Measurements from ENCODE around the gene MED12. TPM values are rescaled to one million over a fixed set of nuclear protein-coding genes. Genes with fewer than 3 reads are reported as not detected.

The MED12 gene
- total RNA-seq, 2 experiments from 2014 or later = 49.2 to 52.0 TPM

DNA sequence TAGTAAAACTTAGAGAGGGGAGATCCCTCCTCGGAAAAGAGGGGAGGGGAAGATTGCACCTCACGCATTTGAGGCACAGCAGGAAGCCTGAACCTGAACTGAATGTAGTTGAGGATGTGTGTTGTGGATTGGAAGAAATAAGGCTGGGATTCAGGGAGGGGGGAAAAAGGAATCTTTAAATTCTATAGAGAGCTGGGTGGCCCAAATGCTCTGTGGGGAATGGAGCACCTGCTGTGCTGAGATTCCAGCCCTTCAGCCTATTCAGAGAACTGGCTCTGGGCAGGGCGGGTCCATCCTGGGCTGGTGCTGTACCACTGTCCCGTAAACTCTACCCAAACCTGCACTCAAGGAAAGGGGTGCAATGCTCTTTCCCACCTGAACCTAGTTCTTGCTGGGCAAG, 18.7 kb upstream of the MED12 start:
- ChIA-PET POLR2A (interaction anchor here (1.0 to 5.0 kb wide), 4 partner anchors 9 to 22 kb away, joined by 3 to 43 read pairs (median 6); partner anchors contain the start of genes IL2RG and MED12), CTCF (interaction anchor here (0.8 to 4.8 kb wide), 9 partner anchors 11 to 83 kb away, joined by 3 to 62 read pairs (median 6); partner anchors contain the start of gene MED12)
- H3K27ac Mint-ChIP-seq = peak overlapping the region; percentile 21
- no peak overlapping the region for H3K4me3 Mint-ChIP-seq
- no peak for ATAC-seq
- peaks cover 10% of the 10 kb centered on the region for H3K36me3 Mint-ChIP-seq (ENCODE audit: low read depth)
- DNase-seq = no peak
- TF ChIP-seq, protein P1, sequence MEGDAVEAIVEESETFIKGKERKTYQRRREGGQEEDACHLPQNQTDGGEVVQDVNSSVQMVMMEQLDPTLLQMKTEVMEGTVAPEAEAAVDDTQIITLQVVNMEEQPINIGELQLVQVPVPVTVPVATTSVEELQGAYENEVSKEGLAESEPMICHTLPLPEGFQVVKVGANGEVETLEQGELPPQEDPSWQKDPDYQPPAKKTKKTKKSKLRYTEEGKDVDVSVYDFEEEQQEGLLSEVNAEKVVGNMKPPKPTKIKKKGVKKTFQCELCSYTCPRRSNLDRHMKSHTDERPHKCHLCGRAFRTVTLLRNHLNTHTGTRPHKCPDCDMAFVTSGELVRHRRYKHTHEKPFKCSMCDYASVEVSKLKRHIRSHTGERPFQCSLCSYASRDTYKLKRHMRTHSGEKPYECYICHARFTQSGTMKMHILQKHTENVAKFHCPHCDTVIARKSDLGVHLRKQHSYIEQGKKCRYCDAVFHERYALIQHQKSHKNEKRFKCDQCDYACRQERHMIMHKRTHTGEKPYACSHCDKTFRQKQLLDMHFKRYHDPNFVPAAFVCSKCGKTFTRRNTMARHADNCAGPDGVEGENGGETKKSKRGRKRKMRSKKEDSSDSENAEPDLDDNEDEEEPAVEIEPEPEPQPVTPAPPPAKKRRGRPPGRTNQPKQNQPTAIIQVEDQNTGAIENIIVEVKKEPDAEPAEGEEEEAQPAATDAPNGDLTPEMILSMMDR (IDR thresholded peaks at IDR 0.05) = no peak
- H3K4me1 Mint-ChIP-seq (ENCODE audit: low read depth) = peaks cover 63% of the 10 kb centered on the region
- H3K9me3 Mint-ChIP-seq = no peaks in the 10 kb centered on the region
- no peaks in the 10 kb centered on the region for H3K27me3 Mint-ChIP-seq
- intact Hi-C loops (cut with micrococcal nuclease) = loop anchor here (5.0 to 10.0 kb wide), 3 partner anchors 83 to 435 kb away; partner anchors contain the start of genes OGT and ZMYM3

DNA sequence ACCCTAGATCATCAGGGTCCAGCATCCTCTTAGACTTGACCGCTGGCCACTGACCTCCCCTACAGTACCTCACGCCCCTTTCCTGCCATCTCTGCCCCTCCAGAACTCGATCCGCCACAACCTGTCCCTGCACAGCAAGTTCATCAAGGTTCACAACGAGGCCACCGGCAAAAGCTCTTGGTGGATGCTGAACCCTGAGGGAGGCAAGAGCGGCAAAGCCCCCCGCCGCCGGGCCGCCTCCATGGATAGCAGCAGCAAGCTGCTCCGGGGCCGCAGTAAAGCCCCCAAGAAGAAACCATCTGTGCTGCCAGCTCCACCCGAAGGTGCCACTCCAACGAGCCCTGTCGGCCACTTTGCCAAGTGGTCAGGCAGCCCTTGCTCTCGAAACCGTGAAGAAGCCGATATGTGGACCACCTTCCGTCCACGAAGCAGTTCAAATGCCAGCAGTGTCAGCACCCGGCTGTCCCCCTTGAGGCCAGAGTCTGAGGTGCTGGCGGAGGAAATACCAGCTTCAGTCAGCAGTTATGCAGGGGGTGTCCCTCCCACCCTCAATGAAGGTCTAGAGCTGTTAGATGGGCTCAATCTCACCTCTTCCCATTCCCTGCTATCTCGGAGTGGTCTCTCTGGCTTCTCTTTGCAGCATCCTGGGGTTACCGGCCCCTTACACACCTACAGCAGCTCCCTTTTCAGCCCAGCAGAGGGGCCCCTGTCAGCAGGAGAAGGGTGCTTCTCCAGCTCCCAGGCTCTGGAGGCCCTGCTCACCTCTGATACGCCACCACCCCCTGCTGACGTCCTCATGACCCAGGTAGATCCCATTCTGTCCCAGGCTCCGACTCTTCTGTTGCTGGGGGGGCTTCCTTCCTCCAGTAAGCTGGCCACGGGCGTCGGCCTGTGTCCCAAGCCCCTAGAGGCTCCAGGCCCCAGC, 17.6 kb upstream of the MED12 start:
- Mint-ChIP-seq H3K27me3 (no peaks in the 10 kb centered on the region), H3K4me3 (no peak overlapping the region), H3K4me1 (ENCODE audit: low read depth) (peaks cover 63% of the 10 kb centered on the region), H3K27ac (no peak overlapping the region), H3K36me3 (ENCODE audit: low read depth) (peaks cover 17% of the 10 kb centered on the region), H3K9me3 (no peaks in the 10 kb centered on the region)
- DNase-seq = peak; percentile 42
- POLR2A ChIA-PET = interaction anchor here (0.9 to 5.0 kb wide), 9 partner anchors 11 to 101 kb away, joined by 3 to 43 read pairs (median 3); partner anchors contain the start of gene IL2RG
- intact Hi-C loops (cut with micrococcal nuclease) = loop anchor here (10.0 kb wide), 2 partner anchors 154 to 434 kb away; partner anchors contain the start of genes OGT and ZMYM3
- ATAC-seq = peak; percentile 38
- TF ChIP-seq, protein P1 (IDR thresholded peaks at IDR 0.05) = peak; percentile 39
- CTCF ChIA-PET = interaction anchor here (0.8 to 4.8 kb wide), 13 partner anchors 9 to 130 kb away, joined by 3 to 62 read pairs (median 6); partner anchors contain the start of genes IL2RG and MED12

DNA sequence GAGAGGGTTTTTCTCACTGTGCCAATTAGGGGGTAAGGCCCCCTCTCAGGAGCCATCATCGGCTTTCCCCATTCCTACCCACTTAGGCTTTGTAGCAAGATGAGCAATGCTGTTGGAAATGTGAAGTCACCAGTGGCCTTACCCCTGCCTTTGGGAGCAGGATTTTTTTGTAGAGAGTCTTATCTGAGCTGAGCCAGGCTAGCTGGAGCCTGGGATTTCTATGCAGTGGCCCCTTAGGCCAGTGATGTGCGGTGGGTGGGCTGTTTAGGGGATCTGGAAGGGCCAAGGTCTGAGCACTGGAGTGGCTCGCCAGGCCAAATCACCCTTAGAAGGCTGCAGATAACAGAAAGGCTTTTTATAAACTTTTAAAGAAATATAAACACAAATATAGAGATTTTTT, 16.1 kb upstream of the MED12 start:
- Mint-ChIP-seq H3K4me3 (no peak overlapping the region), H3K4me1 (ENCODE audit: low read depth) (peaks cover 75% of the 10 kb centered on the region), H3K27me3 (no peaks in the 10 kb centered on the region), H3K27ac (peak overlapping the region; percentile 87), H3K9me3 (no peaks in the 10 kb centered on the region), H3K36me3 (ENCODE audit: low read depth) (peaks cover 29% of the 10 kb centered on the region)
- ATAC-seq (no peak), DNase-seq (no peak)
- intact Hi-C loops (cut with micrococcal nuclease) = loop anchor here (10.0 kb wide), 2 partner anchors 153 to 433 kb away; partner anchors contain the start of genes OGT and ZMYM3
- CTCF ChIA-PET = interaction anchor here (0.6 to 4.8 kb wide), 6 partner anchors 10 to 78 kb away, joined by 3 to 62 read pairs (median 3); partner anchors contain the start of gene MED12
- TF ChIP-seq, protein P1 (IDR thresholded peaks at IDR 0.05) = no peak
- POLR2A ChIA-PET = interaction anchor here (1.2 to 5.0 kb wide), 4 partner anchors 9 to 34 kb away, joined by 3 to 43 read pairs (median 6); partner anchors contain the start of genes IL2RG, MED12 and SNX12

DNA sequence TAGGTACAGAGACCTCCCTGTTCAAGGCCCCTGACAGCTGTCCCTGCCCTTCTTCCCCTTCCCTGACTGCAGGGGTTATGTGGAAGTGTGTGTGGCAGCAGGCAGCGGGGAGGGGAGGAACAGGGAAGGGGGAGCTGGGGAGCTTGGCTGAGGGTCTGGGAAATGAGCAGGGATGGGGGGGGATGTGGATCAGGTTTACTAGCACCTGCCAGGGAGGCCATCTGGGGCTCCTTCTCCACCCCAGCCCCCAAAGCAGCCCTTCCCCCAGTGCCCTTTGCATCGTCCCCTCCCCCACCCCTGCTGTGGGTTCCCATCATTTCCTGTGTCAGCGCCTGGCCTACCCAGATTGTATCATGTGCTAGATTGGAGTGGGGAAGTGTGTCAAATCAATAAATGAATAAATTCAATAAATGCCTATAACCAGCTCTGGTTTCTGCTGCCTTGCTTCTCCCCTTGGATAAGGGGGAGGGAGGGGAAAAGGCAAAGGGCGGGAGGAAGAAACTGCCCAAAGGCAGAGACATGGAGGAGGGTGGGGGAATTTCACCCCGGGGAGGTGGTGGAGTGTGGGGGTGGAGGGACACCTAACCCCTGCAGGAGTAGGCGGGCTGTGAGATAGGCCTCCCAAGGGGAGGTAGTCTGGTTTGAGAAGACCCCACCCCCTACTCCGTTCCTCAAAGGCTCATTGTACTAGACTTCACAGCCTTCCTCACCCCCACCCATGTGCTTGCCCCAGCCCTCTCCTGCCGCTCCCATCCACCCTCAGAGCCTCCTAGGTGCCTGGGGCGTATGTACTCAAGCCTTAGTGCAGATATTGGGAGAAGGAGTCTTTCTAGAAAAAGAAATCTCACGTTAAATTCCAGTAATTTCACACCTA, 15.0 kb upstream of the MED12 start:
- peak; percentile 80 for DNase-seq
- H3K27ac Mint-ChIP-seq = peak overlapping the region; percentile 87
- CTCF ChIA-PET = interaction anchor here (1.0 to 4.8 kb wide), 3 partner anchors 9 to 77 kb away, joined by 3 to 62 read pairs (median 4); no protein-coding TSS in a partner anchor
- H3K27me3 Mint-ChIP-seq = no peaks in the 10 kb centered on the region
- H3K36me3 Mint-ChIP-seq (ENCODE audit: low read depth) = peaks cover 40% of the 10 kb centered on the region
- peak overlapping the region; percentile 77 for H3K4me3 Mint-ChIP-seq
- H3K9me3 Mint-ChIP-seq = no peaks in the 10 kb centered on the region
- TF ChIP-seq, protein P1 (IDR thresholded peaks at IDR 0.05) = no peak
- intact Hi-C loops (cut with micrococcal nuclease) = loop anchor here (10.0 kb wide), 2 partner anchors 151 to 431 kb away; partner anchors contain the start of genes OGT and ZMYM3
- H3K4me1 Mint-ChIP-seq (ENCODE audit: low read depth) = peaks cover 77% of the 10 kb centered on the region
- peak; percentile 50 for ATAC-seq
- POLR2A ChIA-PET = interaction anchor here (1.5 to 5.0 kb wide), 2 partner anchors 8 to 15 kb away, joined by 8 to 43 read pairs; partner anchors contain the start of genes IL2RG and MED12
